ENCODE results near the gene TMEM247.

- TF ChIP-seq EGR1 (IDR thresholded peaks at IDR 0.05; ENCODE audit: borderline replicate concordance in 1 of 2, low read depth in 2 of 2, low read length in 2 of 2), result no peak
- TF ChIP-seq SUPT20H (IDR thresholded peaks at IDR 0.05; ENCODE audit: borderline replicate concordance, control insufficient read depth, low read depth, low read length), result no peak
- no peak for TF ChIP-seq SKIL (IDR thresholded peaks at IDR 0.05; ENCODE audit: low read depth, poor library complexity, severe bottlenecking)
Measured at GRCh38 chr2:46500801-46501200, 21.4 kb downstream of the TMEM247 start.

Measured in GM12878 (cell line).